Parathyroid adenoma (tissue), 2 donors: ENCODE results near the gene HGS.
"Not testable (repeated sequence)": the region's sequence is repeated elsewhere in the genome, so short reads cannot be mapped to it uniquely, and the experiment has no call there.

ENCODE experiments used
- H2AFZ ChIP-seq: fragments of 300-600 bp; sonication (generic); one replicate; pipeline ENCODE4 v1.7.0; 2017; ENCODE audit warnings: antibody characterized with exemption, mild to moderate bottlenecking
- H3K27ac ChIP-seq: fragments of 300-600 bp; sonication (generic); one replicate; pipeline ENCODE4 v1.7.0; 2017
- H3K27me3 ChIP-seq: fragments of 300-600 bp; sonication (generic); one replicate; pipeline ENCODE4 v1.7.0; 2017; ENCODE audit warnings: low read length; ENCODE audit not compliant: control insufficient read depth, insufficient read depth
- H3K36me3 ChIP-seq: fragments of 300-600 bp; sonication (generic); one replicate; pipeline ENCODE4 v1.7.0; 2017; ENCODE audit warnings: low read length; ENCODE audit not compliant: control insufficient read depth, insufficient read depth
- H3K4me1 ChIP-seq: fragments of 300-600 bp; sonication (generic); one replicate; pipeline ENCODE4 v1.7.0; 2017; ENCODE audit warnings: control low read depth
- H3K4me2 ChIP-seq: fragments of 300-600 bp; sonication (generic); one replicate; pipeline ENCODE4 v1.7.0; 2017; ENCODE audit warnings: low read length
- H3K4me3 ChIP-seq: fragments of 300-600 bp; sonication (generic); one replicate; pipeline ENCODE4 v1.7.0; 2017; ENCODE audit warnings: low read depth, low read length
- H3K79me2 ChIP-seq: fragments of 300-600 bp; sonication (generic); one replicate; pipeline ENCODE4 v1.7.0; 2017; ENCODE audit warnings: control low read depth
- H3K9ac ChIP-seq: fragments of 300-600 bp; sonication (generic); one replicate; pipeline ENCODE4 v1.7.0; 2017; ENCODE audit warnings: mild to moderate bottlenecking
- H3K9me3 ChIP-seq: fragments of 300-600 bp; sonication (generic); one replicate; pipeline ENCODE4 v1.7.0; 2017; ENCODE audit warnings: low read length; ENCODE audit not compliant: control insufficient read depth
- TF ChIP-seq, protein P1 (sequence below): fragments of 300-600 bp; sonication (generic); IDR thresholded peaks from one replicate; pipeline ENCODE4 v1.7.0; 2017; ENCODE audit warnings: antibody characterized with exemption, mild to moderate bottlenecking
- donor health status: primary hyperparathyroidism.

Gene HGS

DNA sequence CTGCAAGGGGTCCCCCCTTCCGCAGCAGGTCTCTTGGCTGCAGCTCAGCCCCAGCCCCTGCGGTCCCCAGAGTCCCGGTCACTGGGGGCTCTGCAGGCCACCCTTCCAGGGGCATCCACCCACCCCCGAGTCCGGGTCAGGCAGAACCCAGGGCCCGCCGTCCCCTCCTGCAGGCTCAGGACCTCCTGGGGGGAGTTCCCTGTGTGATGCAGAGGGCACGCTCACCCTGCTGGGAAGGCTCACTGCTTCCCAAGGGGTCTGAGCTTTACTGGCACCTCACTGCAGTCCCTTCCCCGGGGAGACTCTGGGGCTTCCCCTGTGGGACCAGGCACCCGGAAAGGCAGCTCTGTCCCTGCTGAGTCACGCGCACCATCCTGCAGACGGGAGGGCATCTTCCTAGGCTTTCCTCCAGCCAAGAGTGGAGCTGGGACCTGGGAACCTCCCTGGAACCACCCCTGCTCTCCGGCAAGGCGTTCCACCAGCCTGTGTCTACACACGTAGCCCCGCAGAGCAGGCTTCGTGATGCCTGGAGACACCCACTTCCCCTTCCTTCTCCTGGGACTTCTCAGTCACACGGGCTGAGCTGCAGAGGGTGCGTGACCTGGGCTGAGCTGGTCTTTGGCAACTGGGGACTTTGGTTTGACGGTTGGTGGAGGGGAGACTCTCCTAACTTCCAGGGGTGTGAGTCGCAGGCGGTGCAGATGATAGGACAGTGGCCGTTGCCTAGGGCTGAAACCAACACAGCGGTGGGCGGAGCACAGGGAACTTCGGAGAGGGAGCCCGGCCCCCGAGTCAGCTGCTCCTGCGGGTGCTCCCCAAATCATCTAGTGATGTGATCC is 51.7 kb downstream of the HGS start:
- Histone ChIP-seq H3K4me3 (no peak overlapping the region), H3K4me2 (no peak overlapping the region), H3K79me2 (no peaks in the 10 kb centered on the region), H3K36me3 (no peaks in the 10 kb centered on the region), H3K4me1 (peaks cover 8% of the 10 kb centered on the region), H3K27me3 (no peaks in the 10 kb centered on the region), H3K9me3 (no peaks in the 10 kb centered on the region), H3K27ac (no peak overlapping the region), H3K9ac (no peak overlapping the region), H2AFZ (peak overlapping the region; percentile 72)
- TF ChIP-seq, protein P1, sequence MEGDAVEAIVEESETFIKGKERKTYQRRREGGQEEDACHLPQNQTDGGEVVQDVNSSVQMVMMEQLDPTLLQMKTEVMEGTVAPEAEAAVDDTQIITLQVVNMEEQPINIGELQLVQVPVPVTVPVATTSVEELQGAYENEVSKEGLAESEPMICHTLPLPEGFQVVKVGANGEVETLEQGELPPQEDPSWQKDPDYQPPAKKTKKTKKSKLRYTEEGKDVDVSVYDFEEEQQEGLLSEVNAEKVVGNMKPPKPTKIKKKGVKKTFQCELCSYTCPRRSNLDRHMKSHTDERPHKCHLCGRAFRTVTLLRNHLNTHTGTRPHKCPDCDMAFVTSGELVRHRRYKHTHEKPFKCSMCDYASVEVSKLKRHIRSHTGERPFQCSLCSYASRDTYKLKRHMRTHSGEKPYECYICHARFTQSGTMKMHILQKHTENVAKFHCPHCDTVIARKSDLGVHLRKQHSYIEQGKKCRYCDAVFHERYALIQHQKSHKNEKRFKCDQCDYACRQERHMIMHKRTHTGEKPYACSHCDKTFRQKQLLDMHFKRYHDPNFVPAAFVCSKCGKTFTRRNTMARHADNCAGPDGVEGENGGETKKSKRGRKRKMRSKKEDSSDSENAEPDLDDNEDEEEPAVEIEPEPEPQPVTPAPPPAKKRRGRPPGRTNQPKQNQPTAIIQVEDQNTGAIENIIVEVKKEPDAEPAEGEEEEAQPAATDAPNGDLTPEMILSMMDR, result no peak

DNA sequence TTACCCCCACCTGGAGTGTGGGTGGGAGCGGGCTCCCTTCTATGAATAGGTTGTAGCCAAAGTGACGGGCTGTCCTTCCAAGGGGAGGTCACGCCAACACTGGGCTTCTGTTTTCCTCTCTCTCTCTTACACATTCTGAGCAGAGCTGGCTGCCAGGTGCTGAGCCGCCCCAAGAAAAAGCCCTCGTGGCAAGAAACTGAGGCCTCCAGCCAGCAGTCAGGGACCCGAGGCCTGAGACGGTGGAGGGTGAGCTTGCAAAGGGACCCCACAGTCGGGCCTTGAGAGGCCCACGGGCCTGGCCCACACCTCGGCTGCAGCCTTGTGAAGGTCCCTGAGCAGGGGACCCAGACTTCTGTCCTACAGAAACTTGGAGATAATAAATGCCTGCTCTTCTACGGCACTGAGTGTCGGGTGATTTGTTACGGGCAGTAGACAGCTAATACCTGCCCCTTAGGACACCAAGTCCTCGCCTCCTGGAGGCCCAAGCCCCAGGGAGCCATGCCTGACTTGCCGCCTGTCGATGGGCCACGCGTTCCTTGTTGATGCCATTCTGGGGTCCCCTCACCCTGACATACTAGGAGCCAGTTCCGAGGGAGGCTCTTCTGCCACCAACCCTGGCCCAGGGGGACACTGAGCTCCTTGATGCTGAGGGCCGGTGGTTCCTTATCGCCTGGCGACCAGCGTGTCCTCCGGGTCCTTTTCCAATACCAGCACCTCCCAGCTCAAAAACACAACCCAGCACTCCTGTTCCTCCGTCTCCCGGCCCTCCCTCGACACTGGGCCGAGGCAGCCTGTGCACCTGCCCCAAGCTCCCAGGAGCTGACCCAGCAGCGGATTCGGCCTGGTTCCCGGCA is 54.4 kb downstream of the HGS start:
- no peaks in the 10 kb centered on the region for H3K79me2 ChIP-seq
- TF ChIP-seq, protein P1, result no peak
- peaks cover 3% of the 10 kb centered on the region for H3K4me1 ChIP-seq
- no peaks in the 10 kb centered on the region for H3K36me3 ChIP-seq
- no peaks in the 10 kb centered on the region for H3K27me3 ChIP-seq
- no peaks in the 10 kb centered on the region for H3K9me3 ChIP-seq
- H2AFZ ChIP-seq, result no peak overlapping the region
- no peak overlapping the region for H3K4me3 ChIP-seq
- H3K4me2 ChIP-seq, result no peak overlapping the region
- H3K9ac ChIP-seq, result no peak overlapping the region
- H3K27ac ChIP-seq, result no peak overlapping the region

DNA sequence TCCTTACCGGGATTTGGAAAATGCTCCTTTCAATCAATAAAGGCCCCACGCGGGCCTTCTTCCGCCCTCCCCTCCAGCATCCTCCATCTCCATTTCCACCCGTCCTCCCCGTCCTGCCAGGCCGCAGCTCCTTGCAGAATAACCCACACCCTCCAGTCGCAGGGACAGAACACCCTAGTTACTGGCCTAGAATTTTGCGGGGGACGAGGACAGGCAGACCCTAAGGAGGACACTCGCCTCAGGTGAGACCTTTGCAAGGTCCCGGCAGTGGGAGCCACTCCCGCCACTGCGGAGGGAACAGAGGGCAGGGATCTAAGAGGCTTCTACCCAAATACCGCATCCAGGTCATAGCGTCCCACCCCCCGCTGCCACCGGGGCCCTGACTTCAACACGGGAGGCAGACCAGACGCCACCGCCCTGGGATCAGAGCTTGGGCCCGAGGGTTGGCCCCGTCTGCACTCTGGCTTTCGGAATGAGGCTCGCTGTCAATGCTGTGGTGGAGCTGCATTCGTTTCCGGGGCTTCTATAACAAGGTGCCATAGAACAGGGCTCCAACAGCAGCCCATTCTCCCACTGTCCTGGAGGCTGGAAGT is 55.1 kb downstream of the HGS start:
- H3K79me2 ChIP-seq, result no peaks in the 10 kb centered on the region
- no peak overlapping the region for H3K27ac ChIP-seq
- no peaks in the 10 kb centered on the region for H3K36me3 ChIP-seq
- no peak overlapping the region for H3K4me3 ChIP-seq
- TF ChIP-seq, protein P1, result no peak
- H3K4me1 ChIP-seq, result peaks cover under 1% of the 10 kb centered on the region
- no peak overlapping the region for H2AFZ ChIP-seq
- no peak overlapping the region for H3K4me2 ChIP-seq
- H3K27me3 ChIP-seq, result no peaks in the 10 kb centered on the region
- no peak overlapping the region for H3K9ac ChIP-seq
- no peaks in the 10 kb centered on the region for H3K9me3 ChIP-seq

DNA sequence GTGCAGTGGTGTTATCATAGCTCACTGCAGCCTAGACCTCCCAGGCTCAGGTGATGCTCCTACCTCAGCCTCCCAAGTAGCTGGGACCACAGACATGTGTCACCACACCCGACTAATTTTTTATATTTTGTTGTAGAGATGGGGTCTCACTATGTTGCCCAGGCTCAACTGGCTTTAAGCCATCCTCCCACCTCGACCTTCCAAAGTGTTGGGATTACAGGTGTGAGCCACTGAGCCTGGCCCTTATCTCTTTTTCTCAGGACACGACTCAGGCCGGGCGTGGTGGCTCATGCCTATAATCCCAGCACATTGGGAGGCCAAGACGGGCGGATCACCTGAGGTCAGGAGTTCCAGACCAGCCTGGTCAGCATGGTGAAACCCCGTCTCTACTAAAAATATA is 55.8 kb downstream of the HGS start:
- not testable (repeated sequence) for H3K27me3 ChIP-seq, H3K4me1 ChIP-seq, H3K4me3 ChIP-seq, H3K9me3 ChIP-seq, H3K9ac ChIP-seq, H2AFZ ChIP-seq, H3K27ac ChIP-seq, H3K79me2 ChIP-seq, H3K36me3 ChIP-seq, H3K4me2 ChIP-seq

DNA sequence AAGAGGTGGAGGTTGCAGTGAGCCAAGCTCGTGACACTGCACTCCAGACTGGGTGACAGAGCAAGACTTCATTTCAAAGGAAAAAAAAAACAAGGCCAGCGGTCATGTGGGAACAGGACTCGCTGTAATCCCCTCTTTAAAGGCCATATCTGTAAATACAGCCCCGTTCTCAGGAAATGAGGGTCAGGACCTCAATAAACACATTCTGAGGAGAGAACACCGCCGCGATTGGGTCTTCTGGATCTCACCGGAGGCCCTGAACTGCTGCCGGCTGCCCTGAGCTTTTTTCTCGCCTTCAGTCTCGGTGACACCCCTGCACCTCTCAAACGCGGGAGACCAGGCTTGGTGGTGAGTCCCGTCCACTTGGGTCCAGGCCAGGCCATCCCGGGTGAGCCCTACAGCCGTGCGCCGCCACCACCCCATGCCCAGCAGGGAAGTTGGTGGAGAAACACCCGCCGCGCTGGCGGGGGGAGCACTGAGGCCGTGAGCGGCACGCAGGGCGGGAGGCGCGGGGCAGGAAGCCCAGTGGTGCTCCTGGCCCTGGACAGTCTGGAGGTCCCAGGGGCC is 56.7 kb downstream of the HGS start:
- no peaks in the 10 kb centered on the region for H3K27me3 ChIP-seq

More for the DNA sequence above, 56.7 kb downstream of the HGS start:
- H3K36me3 ChIP-seq, result no peaks in the 10 kb centered on the region
- H2AFZ ChIP-seq, result no peak overlapping the region
- no peaks in the 10 kb centered on the region for H3K9me3 ChIP-seq
- H3K27ac ChIP-seq, result no peak overlapping the region
- TF ChIP-seq, protein P1, result no peak
- H3K79me2 ChIP-seq, result no peaks in the 10 kb centered on the region
- H3K9ac ChIP-seq, result no peak overlapping the region
- H3K4me1 ChIP-seq, result no peaks in the 10 kb centered on the region
- H3K4me3 ChIP-seq, result no peak overlapping the region
- H3K4me2 ChIP-seq, result no peak overlapping the region
